NCI-H748 (cell line): ENCODE data around the gene RALGPS2.

Source experiments
- DNase-seq: peaks from one replicate; lab custom pipeline; 2025; ENCODE audit not compliant: unreplicated experiment; lab: John Stamatoyannopoulos, UW

RALGPS2 gene

GRCh38 chr1:178960482-178961240, 235.6 kb downstream of the RALGPS2 start:
- DNase-seq = no peak

GRCh38 chr1:178961331-178961730, 236.3 kb downstream of the RALGPS2 start:
- DNase-seq = no peak

GRCh38 chr1:178961868-178962267, 236.8 kb downstream of the RALGPS2 start:
- no peak for DNase-seq

GRCh38 chr1:178962853-178963711, 238.0 kb downstream of the RALGPS2 start:
- DNase-seq = no peak

- no peak for DNase-seq
Measured at GRCh38 chr1:178964469-178965330, 239.7 kb downstream of the RALGPS2 start.

- no peak for DNase-seq
Measured at GRCh38 chr1:178966312-178966711, 241.3 kb downstream of the RALGPS2 start.

GRCh38 chr1:178969226-178969987, 244.4 kb downstream of the RALGPS2 start:
- DNase-seq = no peak

GRCh38 chr1:178970184-178970583, 245.1 kb downstream of the RALGPS2 start:
- DNase-seq = no peak
